ENCODE results near the gene EPM2AIP1.

DNA sequence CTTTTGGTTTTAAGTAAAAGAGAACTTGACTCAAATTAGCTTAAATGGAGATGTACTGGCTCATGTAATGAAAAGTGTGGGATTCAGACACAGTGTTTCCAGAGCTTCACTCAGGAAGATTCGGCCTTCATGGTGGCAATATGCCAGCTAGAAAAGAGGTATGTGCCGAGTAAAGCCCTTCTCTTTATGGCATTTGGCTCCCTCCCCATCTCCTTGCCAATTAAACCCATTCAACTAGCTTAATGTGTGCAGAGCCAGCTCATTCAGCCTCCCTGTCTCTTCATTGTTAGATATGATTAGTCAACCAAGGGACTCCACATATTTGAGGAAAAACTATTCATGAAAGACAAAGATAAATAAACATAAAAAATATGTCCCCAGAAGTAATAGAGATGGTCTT lies 33.1 kb downstream of the EPM2AIP1 start:
- TF ChIP-seq, protein P1, sequence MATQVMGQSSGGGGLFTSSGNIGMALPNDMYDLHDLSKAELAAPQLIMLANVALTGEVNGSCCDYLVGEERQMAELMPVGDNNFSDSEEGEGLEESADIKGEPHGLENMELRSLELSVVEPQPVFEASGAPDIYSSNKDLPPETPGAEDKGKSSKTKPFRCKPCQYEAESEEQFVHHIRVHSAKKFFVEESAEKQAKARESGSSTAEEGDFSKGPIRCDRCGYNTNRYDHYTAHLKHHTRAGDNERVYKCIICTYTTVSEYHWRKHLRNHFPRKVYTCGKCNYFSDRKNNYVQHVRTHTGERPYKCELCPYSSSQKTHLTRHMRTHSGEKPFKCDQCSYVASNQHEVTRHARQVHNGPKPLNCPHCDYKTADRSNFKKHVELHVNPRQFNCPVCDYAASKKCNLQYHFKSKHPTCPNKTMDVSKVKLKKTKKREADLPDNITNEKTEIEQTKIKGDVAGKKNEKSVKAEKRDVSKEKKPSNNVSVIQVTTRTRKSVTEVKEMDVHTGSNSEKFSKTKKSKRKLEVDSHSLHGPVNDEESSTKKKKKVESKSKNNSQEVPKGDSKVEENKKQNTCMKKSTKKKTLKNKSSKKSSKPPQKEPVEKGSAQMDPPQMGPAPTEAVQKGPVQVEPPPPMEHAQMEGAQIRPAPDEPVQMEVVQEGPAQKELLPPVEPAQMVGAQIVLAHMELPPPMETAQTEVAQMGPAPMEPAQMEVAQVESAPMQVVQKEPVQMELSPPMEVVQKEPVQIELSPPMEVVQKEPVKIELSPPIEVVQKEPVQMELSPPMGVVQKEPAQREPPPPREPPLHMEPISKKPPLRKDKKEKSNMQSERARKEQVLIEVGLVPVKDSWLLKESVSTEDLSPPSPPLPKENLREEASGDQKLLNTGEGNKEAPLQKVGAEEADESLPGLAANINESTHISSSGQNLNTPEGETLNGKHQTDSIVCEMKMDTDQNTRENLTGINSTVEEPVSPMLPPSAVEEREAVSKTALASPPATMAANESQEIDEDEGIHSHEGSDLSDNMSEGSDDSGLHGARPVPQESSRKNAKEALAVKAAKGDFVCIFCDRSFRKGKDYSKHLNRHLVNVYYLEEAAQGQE (IDR thresholded peaks at IDR 0.05; ENCODE audit: low read depth, low read length), result no peak
- TF ChIP-seq, protein P2, sequence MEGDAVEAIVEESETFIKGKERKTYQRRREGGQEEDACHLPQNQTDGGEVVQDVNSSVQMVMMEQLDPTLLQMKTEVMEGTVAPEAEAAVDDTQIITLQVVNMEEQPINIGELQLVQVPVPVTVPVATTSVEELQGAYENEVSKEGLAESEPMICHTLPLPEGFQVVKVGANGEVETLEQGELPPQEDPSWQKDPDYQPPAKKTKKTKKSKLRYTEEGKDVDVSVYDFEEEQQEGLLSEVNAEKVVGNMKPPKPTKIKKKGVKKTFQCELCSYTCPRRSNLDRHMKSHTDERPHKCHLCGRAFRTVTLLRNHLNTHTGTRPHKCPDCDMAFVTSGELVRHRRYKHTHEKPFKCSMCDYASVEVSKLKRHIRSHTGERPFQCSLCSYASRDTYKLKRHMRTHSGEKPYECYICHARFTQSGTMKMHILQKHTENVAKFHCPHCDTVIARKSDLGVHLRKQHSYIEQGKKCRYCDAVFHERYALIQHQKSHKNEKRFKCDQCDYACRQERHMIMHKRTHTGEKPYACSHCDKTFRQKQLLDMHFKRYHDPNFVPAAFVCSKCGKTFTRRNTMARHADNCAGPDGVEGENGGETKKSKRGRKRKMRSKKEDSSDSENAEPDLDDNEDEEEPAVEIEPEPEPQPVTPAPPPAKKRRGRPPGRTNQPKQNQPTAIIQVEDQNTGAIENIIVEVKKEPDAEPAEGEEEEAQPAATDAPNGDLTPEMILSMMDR (IDR thresholded peaks at IDR 0.05), result no peak
- TF ChIP-seq EP300 (IDR thresholded peaks at IDR 0.05; ENCODE audit: borderline replicate concordance in 1 of 2, low read depth in 1 of 2, low read length in 1 of 2), result no peak
- no peak for TF ChIP-seq MXI1 (IDR thresholded peaks at IDR 0.05; ENCODE audit: low read depth, low read length)
- no peak for TF ChIP-seq POLR2AphosphoS5 (IDR thresholded peaks at IDR 0.05; ENCODE audit: low read depth, low read length)
- no peak for TF ChIP-seq TCF12 (IDR thresholded peaks at IDR 0.05)
- TF ChIP-seq JUND (IDR thresholded peaks at IDR 0.05), result no peak
- no peak for TF ChIP-seq GABPA (IDR thresholded peaks at IDR 0.05; ENCODE audit: low read depth)
- no peak for TF ChIP-seq NRF1 (IDR thresholded peaks at IDR 0.05; ENCODE audit: low read depth, low read length)

Measured in SK-N-SH (cell line).